ENCODE results near the gene C1orf115.
"Not testable (repeated sequence)": the region's sequence is repeated elsewhere in the genome, so short reads cannot be mapped to it uniquely, and the experiment has no call there.

Gene C1orf115

DNA sequence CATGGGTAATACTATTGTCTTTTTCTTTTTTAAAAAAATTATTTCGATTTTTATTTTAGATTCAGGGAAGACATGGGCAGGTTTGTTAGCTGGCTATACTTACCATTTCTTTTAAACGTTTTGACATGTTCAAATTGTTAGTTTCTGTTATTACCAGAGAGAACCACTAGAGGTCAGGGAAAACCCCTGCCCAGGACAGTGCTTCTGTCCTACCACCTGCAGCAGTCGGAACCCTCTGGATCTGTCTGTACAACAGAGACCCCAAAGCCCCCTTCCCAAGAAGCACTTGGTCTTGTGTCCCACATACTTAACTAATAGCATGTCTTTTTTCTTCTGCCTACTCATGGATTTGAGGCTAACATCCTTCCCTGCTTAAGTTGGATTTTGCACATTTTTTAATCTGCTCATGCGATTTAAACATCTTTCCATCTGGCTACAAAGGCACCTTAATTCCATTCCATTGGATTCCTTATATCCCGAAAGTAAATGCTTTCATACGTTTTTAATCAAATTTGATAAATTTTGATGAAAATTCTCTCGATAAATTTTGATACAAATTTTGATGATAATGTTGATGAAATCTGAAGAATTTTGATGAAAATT is 10.0 kb upstream of the C1orf115 start:
- Histone ChIP-seq H3K79me2 (ENCODE audit: insufficient read depth, low read length) (no peaks in the 10 kb centered on the region), H3K4me2 (ENCODE audit: low read depth, low read length, poor library complexity, severe bottlenecking) (no peak overlapping the region), H3K27me3 (ENCODE audit: low read length) (no peaks in the 10 kb centered on the region), H3K9me2 (replicated peaks; ENCODE audit: insufficient read depth, low read length) (no peaks in the 10 kb centered on the region), H4K20me1 (ENCODE audit: low read depth, low read length) (no peaks in the 10 kb centered on the region), H3K36me3 (ENCODE audit: low read length) (no peaks in the 10 kb centered on the region), H3K27ac (ENCODE audit: low read depth, low read length) (no peak overlapping the region), H2AFZ (ENCODE audit: low read depth, low read length, severe bottlenecking) (no peak overlapping the region), H3K4me3 (ENCODE audit: insufficient read depth, low read length, poor library complexity, severe bottlenecking) (no peak overlapping the region), H3K9ac (ENCODE audit: low read length) (no peak overlapping the region), H3F3A (ENCODE audit: insufficient read depth) (no peaks in the 10 kb centered on the region), H3K9me3 (ENCODE audit: insufficient read depth, low read length) (no peaks in the 10 kb centered on the region)
- no peak for TF ChIP-seq EZH2phosphoT487 (conservative IDR thresholded peaks at IDR 0.05; ENCODE audit: low read length)
- TF ChIP-seq, protein P1, sequence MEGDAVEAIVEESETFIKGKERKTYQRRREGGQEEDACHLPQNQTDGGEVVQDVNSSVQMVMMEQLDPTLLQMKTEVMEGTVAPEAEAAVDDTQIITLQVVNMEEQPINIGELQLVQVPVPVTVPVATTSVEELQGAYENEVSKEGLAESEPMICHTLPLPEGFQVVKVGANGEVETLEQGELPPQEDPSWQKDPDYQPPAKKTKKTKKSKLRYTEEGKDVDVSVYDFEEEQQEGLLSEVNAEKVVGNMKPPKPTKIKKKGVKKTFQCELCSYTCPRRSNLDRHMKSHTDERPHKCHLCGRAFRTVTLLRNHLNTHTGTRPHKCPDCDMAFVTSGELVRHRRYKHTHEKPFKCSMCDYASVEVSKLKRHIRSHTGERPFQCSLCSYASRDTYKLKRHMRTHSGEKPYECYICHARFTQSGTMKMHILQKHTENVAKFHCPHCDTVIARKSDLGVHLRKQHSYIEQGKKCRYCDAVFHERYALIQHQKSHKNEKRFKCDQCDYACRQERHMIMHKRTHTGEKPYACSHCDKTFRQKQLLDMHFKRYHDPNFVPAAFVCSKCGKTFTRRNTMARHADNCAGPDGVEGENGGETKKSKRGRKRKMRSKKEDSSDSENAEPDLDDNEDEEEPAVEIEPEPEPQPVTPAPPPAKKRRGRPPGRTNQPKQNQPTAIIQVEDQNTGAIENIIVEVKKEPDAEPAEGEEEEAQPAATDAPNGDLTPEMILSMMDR (IDR thresholded peaks at IDR 0.05; ENCODE audit: insufficient read depth, low read length, poor library complexity, severe bottlenecking) = peak; percentile 29

DNA sequence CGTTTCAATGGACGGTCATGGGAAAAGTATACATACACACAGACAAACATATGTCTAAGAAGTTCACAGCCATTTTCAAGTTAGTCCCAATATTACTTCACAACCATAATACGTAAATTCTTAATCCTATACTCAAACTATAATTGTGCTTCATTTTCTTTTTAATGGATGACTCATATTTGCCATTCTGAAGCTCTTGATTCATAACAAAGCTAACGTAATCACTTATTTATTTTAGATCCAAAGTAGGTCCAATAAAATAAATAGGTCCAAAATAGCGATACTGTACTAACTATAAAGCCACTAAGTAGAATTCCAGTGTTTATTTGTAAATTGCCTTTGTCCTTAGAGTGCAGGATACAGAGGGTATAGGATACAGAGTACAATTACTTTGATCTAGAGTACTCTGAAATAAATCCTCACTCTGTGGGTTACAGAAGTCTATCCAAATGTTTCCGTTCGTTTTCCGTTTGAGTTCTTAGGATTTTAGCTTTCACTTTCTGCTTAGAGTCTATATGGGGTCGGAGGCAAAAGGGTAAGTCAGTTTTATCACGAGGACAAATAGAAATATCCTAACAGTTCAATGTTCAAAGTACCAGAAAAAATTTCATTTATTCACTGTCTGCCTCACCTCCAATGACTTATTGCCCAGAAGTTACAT is 8.8 kb upstream of the C1orf115 start:
- no peaks in the 10 kb centered on the region for H3K9me2 ChIP-seq (replicated peaks; ENCODE audit: insufficient read depth, low read length)
- no peak overlapping the region for H3K9ac ChIP-seq (ENCODE audit: low read length)
- TF ChIP-seq EZH2phosphoT487 (conservative IDR thresholded peaks at IDR 0.05; ENCODE audit: low read length) = no peak
- TF ChIP-seq, protein P1 (IDR thresholded peaks at IDR 0.05; ENCODE audit: insufficient read depth, low read length, poor library complexity, severe bottlenecking) = no peak
- no peaks in the 10 kb centered on the region for H3K36me3 ChIP-seq (ENCODE audit: low read length)
- H4K20me1 ChIP-seq (ENCODE audit: low read depth, low read length) = no peaks in the 10 kb centered on the region
- H3K27me3 ChIP-seq (ENCODE audit: low read length) = no peaks in the 10 kb centered on the region
- no peaks in the 10 kb centered on the region for H3K79me2 ChIP-seq (ENCODE audit: insufficient read depth, low read length)
- no peaks in the 10 kb centered on the region for H3K9me3 ChIP-seq (ENCODE audit: insufficient read depth, low read length)
- H3K4me2 ChIP-seq (ENCODE audit: low read depth, low read length, poor library complexity, severe bottlenecking) = no peak overlapping the region
- H2AFZ ChIP-seq (ENCODE audit: low read depth, low read length, severe bottlenecking) = no peak overlapping the region
- no peak overlapping the region for H3K27ac ChIP-seq (ENCODE audit: low read depth, low read length)
- no peaks in the 10 kb centered on the region for H3F3A ChIP-seq (ENCODE audit: insufficient read depth)
- no peak overlapping the region for H3K4me3 ChIP-seq (ENCODE audit: insufficient read depth, low read length, poor library complexity, severe bottlenecking)

DNA sequence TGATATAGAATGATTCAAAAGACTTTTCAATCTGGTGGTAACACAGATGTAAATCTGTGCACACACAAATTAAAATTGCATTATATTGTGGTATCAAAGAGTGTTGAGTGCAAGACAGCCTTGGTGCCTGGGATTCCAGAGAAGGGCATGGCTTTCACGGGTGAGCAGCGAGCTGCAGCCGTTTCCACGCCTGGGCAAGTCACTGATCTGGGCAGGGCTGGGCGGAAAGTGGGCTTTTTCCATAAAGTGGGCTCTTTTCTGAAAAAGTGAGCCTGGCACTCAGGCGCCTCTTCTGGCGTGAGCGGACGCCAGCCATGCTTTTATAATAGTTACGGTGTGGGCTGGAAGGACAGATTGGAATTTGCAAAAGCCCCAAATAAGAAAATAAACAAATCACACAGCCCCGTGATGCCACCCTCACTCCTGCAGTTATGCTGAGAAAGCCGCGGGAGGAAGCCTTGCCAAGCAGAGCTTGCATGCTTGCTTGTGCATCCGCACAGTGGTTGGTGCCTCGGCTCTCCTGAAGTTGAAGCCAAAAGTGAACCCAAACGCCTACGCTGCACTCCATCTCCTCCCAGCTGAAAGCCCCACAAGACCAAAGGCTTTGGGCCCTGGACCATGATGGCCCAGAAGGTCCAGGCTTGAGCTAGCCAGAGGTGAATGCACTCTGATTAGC is 7.1 kb upstream of the C1orf115 start:
- no peaks in the 10 kb centered on the region for H3K36me3 ChIP-seq (ENCODE audit: low read length)
- H4K20me1 ChIP-seq (ENCODE audit: low read depth, low read length) = no peaks in the 10 kb centered on the region
- H2AFZ ChIP-seq (ENCODE audit: low read depth, low read length, severe bottlenecking) = no peak overlapping the region
- H3K9ac ChIP-seq (ENCODE audit: low read length) = no peak overlapping the region
- H3K27ac ChIP-seq (ENCODE audit: low read depth, low read length) = no peak overlapping the region
- no peaks in the 10 kb centered on the region for H3F3A ChIP-seq (ENCODE audit: insufficient read depth)
- TF ChIP-seq EZH2phosphoT487 (conservative IDR thresholded peaks at IDR 0.05; ENCODE audit: low read length) = no peak
- TF ChIP-seq, protein P1 (IDR thresholded peaks at IDR 0.05; ENCODE audit: insufficient read depth, low read length, poor library complexity, severe bottlenecking) = no peak
- no peaks in the 10 kb centered on the region for H3K9me3 ChIP-seq (ENCODE audit: insufficient read depth, low read length)
- H3K4me2 ChIP-seq (ENCODE audit: low read depth, low read length, poor library complexity, severe bottlenecking) = no peak overlapping the region
- no peaks in the 10 kb centered on the region for H3K9me2 ChIP-seq (replicated peaks; ENCODE audit: insufficient read depth, low read length)
- no peak overlapping the region for H3K4me3 ChIP-seq (ENCODE audit: insufficient read depth, low read length, poor library complexity, severe bottlenecking)
- no peaks in the 10 kb centered on the region for H3K79me2 ChIP-seq (ENCODE audit: insufficient read depth, low read length)
- H3K27me3 ChIP-seq (ENCODE audit: low read length) = no peaks in the 10 kb centered on the region

DNA sequence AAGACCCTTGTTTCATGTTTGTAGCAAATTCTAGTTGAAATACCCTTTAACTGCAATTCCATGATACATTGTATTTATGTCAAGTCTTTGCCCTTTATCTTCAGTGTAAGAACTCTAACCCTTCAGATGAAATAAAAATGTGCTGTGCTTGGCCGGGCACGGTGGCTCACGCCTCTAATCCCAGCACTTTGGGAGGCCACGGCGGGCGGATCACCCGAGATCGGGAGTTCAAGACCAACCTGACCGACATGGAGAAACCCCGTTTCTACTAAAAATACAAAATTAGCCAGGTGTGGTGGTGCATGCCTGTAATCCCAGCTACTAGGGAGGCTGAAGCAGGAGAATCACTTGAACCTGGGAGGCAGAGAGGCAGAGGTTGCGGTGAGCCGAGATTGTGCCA is 6.4 kb upstream of the C1orf115 start:
- not testable (repeated sequence) for H4K20me1 ChIP-seq (ENCODE audit: low read depth, low read length); H3K79me2 ChIP-seq (ENCODE audit: insufficient read depth, low read length); H3K4me2 ChIP-seq (ENCODE audit: low read depth, low read length, poor library complexity, severe bottlenecking); H3K36me3 ChIP-seq (ENCODE audit: low read length); H3K9me2 ChIP-seq (replicated peaks; ENCODE audit: insufficient read depth, low read length); H2AFZ ChIP-seq (ENCODE audit: low read depth, low read length, severe bottlenecking); H3K9ac ChIP-seq (ENCODE audit: low read length); H3K27me3 ChIP-seq (ENCODE audit: low read length); H3K4me3 ChIP-seq (ENCODE audit: insufficient read depth, low read length, poor library complexity, severe bottlenecking); H3K9me3 ChIP-seq (ENCODE audit: insufficient read depth, low read length); H3F3A ChIP-seq (ENCODE audit: insufficient read depth); H3K27ac ChIP-seq (ENCODE audit: low read depth, low read length)
